Trophoblast cell (in vitro differentiated cells and primary cell): Measurements from ENCODE around the gene PHF1.
"Not testable (repeated sequence)": the region's sequence is repeated elsewhere in the genome, so short reads cannot be mapped to it uniquely, and the experiment has no call there.

ENCODE experiments used
- DNase-seq, 2 donors: peaks; one replicate each; pipeline ENCODE4 v3.0.0-alpha.2; 2016
- H2AFZ ChIP-seq: 2 replicates; pipeline ENCODE4 v1.6.1; 2013; ENCODE audit warnings: low read length, moderate library complexity, mild to moderate bottlenecking; ENCODE audit not compliant: insufficient read depth, poor library complexity
- H2AK5ac ChIP-seq: 2 replicates; pipeline ENCODE4 v1.6.1; 2013; ENCODE audit warnings: mild to moderate bottlenecking, low read length
- H2BK120ac ChIP-seq: 2 replicates; pipeline ENCODE4 v1.6.1; 2013; ENCODE audit warnings: low read length, mild to moderate bottlenecking, moderate library complexity; ENCODE audit not compliant: insufficient read depth, poor library complexity
- H2BK12ac ChIP-seq: 2 replicates; pipeline ENCODE4 v1.6.1; 2013; ENCODE audit warnings: mild to moderate bottlenecking, low read length, moderate library complexity
- H2BK5ac ChIP-seq: 2 replicates; pipeline ENCODE4 v1.6.1; 2013; ENCODE audit warnings: low read length, low read depth, moderate library complexity, mild to moderate bottlenecking; ENCODE audit not compliant: poor library complexity
- H3K14ac ChIP-seq: 2 replicates; pipeline ENCODE4 v1.6.1; 2013; ENCODE audit warnings: mild to moderate bottlenecking, low read length
- H3K18ac ChIP-seq: 2 replicates; pipeline ENCODE4 v1.6.1; 2013; ENCODE audit warnings: mild to moderate bottlenecking, low read length
- H3K23ac ChIP-seq: 2 replicates; pipeline ENCODE4 v1.6.1; 2013; ENCODE audit warnings: low read length
- H3K27ac ChIP-seq: 2 replicates; pipeline ENCODE4 v1.5.1; 2013; ENCODE audit warnings: low read depth, mild to moderate bottlenecking, inconsistent platforms, low read length, moderate library complexity
- H3K27me3 ChIP-seq: 2 replicates; pipeline ENCODE4 v1.6.1; 2013; ENCODE audit warnings: inconsistent platforms, mild to moderate bottlenecking, low read length, moderate library complexity; ENCODE audit not compliant: insufficient read depth
- H3K36me3 ChIP-seq, 2 experiments: 1 replicate in 1 of 2; 2 replicates in 1 of 2; pipeline ENCODE4 v1.6.1; 2013; ENCODE audit warnings: low read length in 2 of 2, mild to moderate bottlenecking in 2 of 2, moderate library complexity in 1 of 2; ENCODE audit not compliant: insufficient read depth in 2 of 2, control insufficient read depth in 1 of 2
- H3K4ac ChIP-seq: 2 replicates; pipeline ENCODE4 v1.6.1; 2013; ENCODE audit warnings: low read depth, mild to moderate bottlenecking, low read length, moderate library complexity
- H3K4me1 ChIP-seq, 2 experiments: 1 replicate in 1 of 2; 2 replicates in 1 of 2; pipeline ENCODE4 v1.6.1; 2013; ENCODE audit warnings: low read length in 2 of 2, mild to moderate bottlenecking in 2 of 2, moderate library complexity in 1 of 2; ENCODE audit not compliant: insufficient read depth in 2 of 2, control insufficient read depth in 1 of 2
- H3K4me2 ChIP-seq: 2 replicates; pipeline ENCODE4 v1.6.1; 2013; ENCODE audit warnings: inconsistent platforms, mild to moderate bottlenecking, low read length, moderate library complexity
- H3K4me3 ChIP-seq: 2 replicates; pipeline ENCODE4 v1.5.1; 2013; ENCODE audit warnings: mild to moderate bottlenecking, low read depth, low read length, inconsistent platforms
- H3K79me1 ChIP-seq: one replicate; pipeline ENCODE4 v1.6.1; 2013; ENCODE audit warnings: low read length
- H3K79me2 ChIP-seq: 2 replicates; pipeline ENCODE4 v1.6.1; 2013; ENCODE audit warnings: low read length, mild to moderate bottlenecking; ENCODE audit not compliant: control insufficient read depth, insufficient read depth, poor library complexity
- H3K9ac ChIP-seq: 2 replicates; pipeline ENCODE4 v1.6.1; 2013; ENCODE audit warnings: mild to moderate bottlenecking, low read length
- H3K9me3 ChIP-seq: 2 replicates; pipeline ENCODE4 v1.6.1; 2013; ENCODE audit warnings: low read depth, mild to moderate bottlenecking, control low read depth, inconsistent platforms, low read length; ENCODE audit not compliant: insufficient read depth
- H4K12ac ChIP-seq: 2 replicates; pipeline ENCODE4 v1.6.1; 2013; ENCODE audit warnings: low read depth, mild to moderate bottlenecking, low read length, moderate library complexity
- H4K8ac ChIP-seq: 2 replicates; pipeline ENCODE4 v1.6.1; 2013; ENCODE audit warnings: low read depth, mild to moderate bottlenecking, low read length, moderate library complexity
- H4K91ac ChIP-seq: one replicate; pipeline ENCODE4 v1.6.1; 2013; ENCODE audit warnings: low read depth, mild to moderate bottlenecking, low read length, moderate library complexity
- WGBS: extraction: QIAGEN DNeasy Blood & Tissue Kit; methylation state at CpG from one replicate; pipeline ENCODE4 v1.1.7; 2013; ENCODE audit warnings: missing lambda C conversion rate; ENCODE audit not compliant: insufficient read length, insufficient coverage; ENCODE audit errors: extremely low coverage; 5-methylcytosine and 5-hydroxymethylcytosine counted together

Gene PHF1

DNA sequence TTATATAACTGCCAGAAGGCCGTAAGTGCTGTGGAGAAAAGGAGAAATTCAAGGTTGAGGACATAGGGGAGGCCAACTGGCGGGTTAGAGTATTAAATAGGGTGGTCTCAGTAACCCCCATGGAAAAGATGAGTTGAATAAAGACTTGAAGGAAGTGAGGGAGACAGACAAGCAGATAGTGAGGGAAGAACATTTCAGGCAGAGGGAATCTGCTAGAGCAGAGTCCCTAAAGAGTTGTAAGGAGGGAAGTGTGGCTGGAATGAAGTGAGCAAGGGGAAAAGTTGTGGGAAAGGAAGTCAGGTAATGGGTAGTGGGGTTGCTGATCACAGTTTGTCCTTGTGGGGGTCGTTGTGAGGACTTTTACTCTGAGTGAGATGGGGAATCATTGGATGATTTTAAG lies 17.8 kb upstream of the PHF1 start:
- Histone ChIP-seq H3K27me3 (no peaks in the 10 kb centered on the region), H3K23ac (no peak overlapping the region)
- no CpG with 5 or more reads among the region's 3 CpGs for WGBS

DNA sequence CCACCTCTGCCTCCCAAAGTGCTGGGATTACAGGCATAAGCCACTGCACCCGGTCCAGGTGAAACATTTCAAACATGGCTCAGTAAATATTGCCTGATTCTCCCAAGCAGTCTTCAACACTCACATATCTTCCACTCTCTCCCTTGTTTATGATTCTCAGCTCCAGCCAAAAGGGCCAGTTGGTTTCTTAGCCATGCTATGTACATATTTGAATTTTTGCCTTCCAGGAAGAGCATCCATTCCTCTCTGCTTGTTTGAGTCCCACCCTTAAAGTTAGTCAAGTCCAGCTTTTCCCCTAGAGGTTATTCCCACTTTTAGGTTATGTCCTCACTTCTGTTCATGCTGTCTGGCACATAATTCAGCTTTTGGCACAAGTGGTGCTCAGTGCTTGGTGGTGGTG lies 13.3 kb upstream of the PHF1 start:
- Histone ChIP-seq H3K4ac (no peak overlapping the region), H4K91ac (no peak overlapping the region), H4K8ac (no peak overlapping the region), H3K23ac (no peak overlapping the region), H3K4me1 (peaks cover 0 to 9% of the 10 kb centered on the region in 2 experiments), H2AFZ (no peak overlapping the region), H3K27ac (no peak overlapping the region), H3K79me2 (peaks cover 17% of the 10 kb centered on the region), H3K4me3 (no peak overlapping the region), H3K18ac (no peak overlapping the region), H2BK12ac (no peak overlapping the region), H4K12ac (no peak overlapping the region), H3K27me3 (no peaks in the 10 kb centered on the region), H3K4me2 (no peak overlapping the region), H2BK120ac (no peak overlapping the region), H2AK5ac (no peak overlapping the region), H3K9me3 (no peaks in the 10 kb centered on the region), H3K36me3 (peaks cover 19 to 26% of the 10 kb centered on the region in 2 experiments), H3K9ac (no peak overlapping the region), H3K79me1 (no peaks in the 10 kb centered on the region), H2BK5ac (no peak overlapping the region), H3K14ac (no peak overlapping the region)
- no peak for DNase-seq
- no CpG with 5 or more reads among the region's 1 CpG for WGBS

More for the DNA sequence above, 17.8 kb upstream of the PHF1 start:
- Histone ChIP-seq H3K4me3 (no peak overlapping the region), H4K12ac (no peak overlapping the region), H3K36me3 (peaks cover 3 to 4% of the 10 kb centered on the region in 2 experiments), H2AK5ac (no peak overlapping the region), H3K4ac (peak overlapping the region; percentile 97), H3K14ac (no peak overlapping the region), H3K27ac (no peak overlapping the region), H2BK120ac (no peak overlapping the region), H3K4me1 (peaks cover 0 to 12% of the 10 kb centered on the region in 2 experiments), H3K79me2 (peaks cover 22% of the 10 kb centered on the region), H3K9me3 (no peaks in the 10 kb centered on the region), H4K8ac (no peak overlapping the region), H2BK12ac (no peak overlapping the region), H2BK5ac (no peak overlapping the region), H2AFZ (no peak overlapping the region), H3K18ac (no peak overlapping the region), H3K4me2 (peak overlapping the region; percentile 85), H4K91ac (no peak overlapping the region), H3K9ac (peak overlapping the region; percentile 35), H3K79me1 (peaks cover 6% of the 10 kb centered on the region)
- no peak for DNase-seq

DNA sequence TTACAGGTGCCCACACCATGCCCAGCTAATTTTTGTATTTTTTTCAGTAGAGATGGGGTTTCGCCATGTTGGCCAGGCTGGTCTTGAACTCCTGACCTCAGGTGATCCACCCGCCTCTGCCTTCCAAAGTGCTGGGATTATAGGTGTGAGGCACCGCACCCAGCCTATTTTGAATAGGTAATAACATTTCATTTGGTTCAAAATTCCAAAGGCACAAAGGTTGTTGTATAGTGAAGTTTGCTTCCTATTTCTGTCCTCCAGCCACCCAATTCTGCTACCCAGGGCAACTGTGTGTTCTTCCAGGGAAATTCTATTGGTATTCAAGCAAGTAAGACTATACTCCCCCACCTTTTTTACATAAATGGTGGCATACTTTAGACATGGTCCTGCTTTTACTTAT lies 12.2 kb upstream of the PHF1 start:
- H2BK5ac ChIP-seq, H3K23ac ChIP-seq, H4K91ac ChIP-seq, H3K27me3 ChIP-seq, H4K8ac ChIP-seq, H2BK120ac ChIP-seq, H3K79me2 ChIP-seq, H2AFZ ChIP-seq, H2BK12ac ChIP-seq, H3K14ac ChIP-seq, H3K9me3 ChIP-seq, H3K9ac ChIP-seq, H3K27ac ChIP-seq, H4K12ac ChIP-seq, H3K4me3 ChIP-seq, H3K4me2 ChIP-seq, H3K18ac ChIP-seq, H3K79me1 ChIP-seq, DNase-seq, H3K4me1 ChIP-seq, H2AK5ac ChIP-seq, H3K4ac ChIP-seq: not testable (repeated sequence)
- no CpG with 5 or more reads among the region's 3 CpGs for WGBS
- peaks cover 24 to 33% of the 10 kb centered on the region in 2 experiments for H3K36me3 ChIP-seq

DNA sequence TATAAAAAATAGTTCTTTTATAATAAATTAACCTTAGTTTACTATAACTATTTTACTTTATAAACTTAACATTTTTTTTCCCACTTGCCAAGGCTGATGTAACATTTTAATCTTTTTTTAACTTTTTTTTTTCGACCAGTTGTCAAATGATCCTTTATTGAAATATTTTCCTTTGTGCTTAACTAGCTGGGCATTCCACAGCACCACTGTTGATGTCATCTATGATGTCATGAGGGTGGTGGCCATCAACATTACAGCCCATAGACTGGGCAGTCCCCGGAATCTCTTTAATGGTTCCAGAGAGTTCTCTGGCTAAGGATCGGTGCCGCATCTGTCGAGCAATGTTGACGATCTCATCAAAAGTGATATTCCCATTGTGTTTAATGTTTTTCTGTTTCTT lies 10.9 kb upstream of the PHF1 start:
- not testable (repeated sequence) for H2BK120ac ChIP-seq, H3K4me2 ChIP-seq, H3K18ac ChIP-seq, H3K9me3 ChIP-seq, H3K79me1 ChIP-seq, H2BK12ac ChIP-seq, H2AFZ ChIP-seq, H3K9ac ChIP-seq, H4K8ac ChIP-seq, H3K4me1 ChIP-seq, H3K14ac ChIP-seq, H3K79me2 ChIP-seq, H3K4me3 ChIP-seq, DNase-seq, H3K27ac ChIP-seq, H2BK5ac ChIP-seq, H4K12ac ChIP-seq, H4K91ac ChIP-seq, H3K4ac ChIP-seq, H2AK5ac ChIP-seq, H3K27me3 ChIP-seq, H3K23ac ChIP-seq
- H3K36me3 ChIP-seq = peaks cover 33 to 45% of the 10 kb centered on the region in 2 experiments
- no CpG with 5 or more reads among the region's 6 CpGs for WGBS
